A549 (cell line): ENCODE results near the gene ABCB11. TPM values are rescaled to one million over a fixed set of nuclear protein-coding genes. Genes with fewer than 3 reads are reported as not detected.

Experiments
- ATAC-seq, 2 experiments: fragments of 200-7000 bp in 1 of 2; fragments of >200 bp in 1 of 2; cut with Nextera tagmentation in 1 of 2; cut with Tn5 transposase in 1 of 2; 3 replicates each; pipeline versions ENCODE4 v1.8.0 to v1.9.1; 2018 to 2020; ENCODE audit warnings: mild to moderate bottlenecking in 1 of 2, moderate library complexity in 1 of 2
- CTCF ChIA-PET: fragments of 300-600 bp; sonication (Branson Sonifier 250); formaldehyde crosslinking; extraction: SDS; loops from one replicate; lab custom pipeline; 2021; ENCODE audit warnings: antibody characterized with exemption, inconsistent platforms; lab: Yijun Ruan, JAX
- POLR2A ChIA-PET: fragments of 350-600 bp; formaldehyde crosslinking; extraction: SDS; loops from one replicate; lab custom pipeline; 2021; ENCODE audit warnings: antibody characterized with exemption, inconsistent platforms; lab: Yijun Ruan, JAX
- DNase-seq, 2 experiments: peaks; one replicate each; pipeline versions ENCODE4 v3.0.0 to v3.0.0-alpha.2; 2011 to 2016; ENCODE audit warnings: low read depth in 1 of 2, low spot score in 1 of 2
- FAIRE-seq: peaks from 2 replicates; lab custom pipeline; 2011; peaks lifted over from hg19 to GRCh38; lab: Jason Lieb, UNC
- H3K27ac ChIP-seq, 2 experiments: fragments of >200 bp; sonication (Bioruptor Twin); formaldehyde crosslinking; 3 replicates each; pipeline ENCODE4 v1.5.1; 2016 to 2017
- H3K4me1 ChIP-seq: fragments of >200 bp; sonication (Bioruptor Twin); formaldehyde crosslinking; 3 replicates; pipeline ENCODE4 v1.6.1; 2016
- H3K4me2 ChIP-seq: fragments of >200 bp; sonication (Bioruptor Twin); formaldehyde crosslinking; 3 replicates; pipeline ENCODE4 v1.6.1; 2016
- H3K4me3 ChIP-seq: fragments of >200 bp; sonication (Bioruptor Twin); formaldehyde crosslinking; 3 replicates; pipeline ENCODE4 v1.5.1; 2016
- H3K9me3 ChIP-seq: fragments of >200 bp; sonication (Bioruptor Twin); formaldehyde crosslinking; 3 replicates; pipeline ENCODE4 v1.6.1; 2016
- CBX2 ChIP-seq: fragments of 200-600 bp; sonication (generic); IDR thresholded peaks from 2 replicates; pipeline ENCODE4 v1.6.1; 2016; ENCODE audit warnings: low read depth, mild to moderate bottlenecking, borderline replicate concordance
- CBX8 ChIP-seq: fragments of 200-600 bp; sonication (generic); IDR thresholded peaks from 2 replicates; pipeline ENCODE4 v1.6.1; 2016
- CHD4 ChIP-seq: fragments of 200-600 bp; sonication (generic); IDR thresholded peaks from 2 replicates; pipeline ENCODE4 v1.6.1; 2016; ENCODE audit warnings: antibody characterized with exemption, mild to moderate bottlenecking, borderline replicate concordance
- EP300 ChIP-seq, 2 experiments: fragments of >200 bp; sonication (Bioruptor Twin); formaldehyde crosslinking; IDR thresholded peaks; 2 replicates in 1 of 2; 3 replicates in 1 of 2; pipeline ENCODE4 v1.6.1; 2016 to 2017
- FOSL2 ChIP-seq, 2 experiments: fragments of 450-650 bp in 1 of 2; fragments of >200 bp in 1 of 2; sonication (Bioruptor Twin) in 1 of 2; formaldehyde crosslinking; IDR thresholded peaks; 2 replicates each; pipeline versions ENCODE4 v1.5.0 to v1.6.1; 2016 to 2020; ENCODE audit warnings: mild to moderate bottlenecking in 1 of 2, moderate library complexity in 1 of 2
- GATA3 ChIP-seq: IDR thresholded peaks from 2 replicates; pipeline ENCODE4 v1.6.1; 2012; ENCODE audit warnings: borderline replicate concordance
- HDAC2 ChIP-seq: fragments of 200-600 bp; sonication (generic); IDR thresholded peaks from 2 replicates; pipeline ENCODE4 v1.6.1; 2016
- JUN ChIP-seq, 2 experiments: fragments of >200 bp; sonication (Bioruptor Twin); formaldehyde crosslinking; IDR thresholded peaks; 2 replicates in 1 of 2; 3 replicates in 1 of 2; pipeline ENCODE4 v1.6.1; 2016 to 2017
- KDM1A ChIP-seq: fragments of 200-600 bp; sonication (generic); IDR thresholded peaks from 2 replicates; pipeline ENCODE4 v1.6.1; 2016; ENCODE audit warnings: low read depth, mild to moderate bottlenecking
- MAFK ChIP-seq: fragments of 450-650 bp; IDR thresholded peaks from 2 replicates; pipeline ENCODE4 v1.6.1; 2014; ENCODE audit not compliant: partially characterized antibody
- MAZ ChIP-seq: fragments of 150-350 bp; IDR thresholded peaks from 2 replicates; pipeline ENCODE4 v1.6.1; 2014; ENCODE audit warnings: antibody characterized with exemption, low read depth, low read length, borderline replicate concordance
- MYC ChIP-seq: IDR thresholded peaks from 2 replicates; pipeline ENCODE4 v1.6.1; 2012; ENCODE audit warnings: mild to moderate bottlenecking, inconsistent platforms, low read length, improper control_type of control experiment, borderline replicate concordance
- NFE2L2 ChIP-seq: fragments of 150-350 bp; conservative IDR thresholded peaks from 2 replicates; pipeline ENCODE4 v1.6.1; 2014; ENCODE audit warnings: low read length
- POLR2A ChIP-seq: IDR thresholded peaks from 2 replicates; pipeline ENCODE4 v1.6.1; 2012; ENCODE audit warnings: mild to moderate bottlenecking, low read length
- RAD21 ChIP-seq, 2 experiments: fragments of >200 bp in 1 of 2; sonication (Bioruptor Twin) in 1 of 2; formaldehyde crosslinking in 1 of 2; IDR thresholded peaks in 1 of 2; conservative IDR thresholded peaks in 1 of 2; 2 replicates in 1 of 2; 3 replicates in 1 of 2; pipeline ENCODE4 v1.6.1; 2012 to 2018; ENCODE audit warnings: inconsistent platforms in 1 of 2
- RFX5 ChIP-seq: fragments of 450-650 bp; IDR thresholded peaks from 2 replicates; pipeline ENCODE4 v1.7.1; 2014; ENCODE audit warnings: antibody characterized with exemption, mild to moderate bottlenecking, moderate library complexity
- RNF2 ChIP-seq: fragments of 200-600 bp; sonication (generic); IDR thresholded peaks from 2 replicates; pipeline ENCODE4 v1.6.1; 2016; ENCODE audit warnings: low read depth, mild to moderate bottlenecking, antibody characterized with exemption, moderate library complexity, borderline replicate concordance
- SREBF2 ChIP-seq: fragments of 450-650 bp; IDR thresholded peaks from 2 replicates; pipeline ENCODE4 v1.6.1; 2014; ENCODE audit warnings: mild to moderate bottlenecking, moderate library complexity
- ZC3H11A ChIP-seq: fragments of 450-650 bp; IDR thresholded peaks from 2 replicates; pipeline ENCODE4 v1.6.1; 2014; ENCODE audit warnings: antibody characterized with exemption, mild to moderate bottlenecking
- ZFP36 ChIP-seq: fragments of 450-650 bp; IDR thresholded peaks from 2 replicates; pipeline ENCODE4 v1.6.1; 2014; ENCODE audit warnings: borderline replicate concordance; ENCODE audit not compliant: partially characterized antibody
- ZSCAN20 ChIP-seq: fragments of 250-450 bp; sonication (Bioruptor Pico); IDR thresholded peaks from 2 replicates; pipeline ENCODE4 v1.8.0; 2022; ENCODE audit warnings: mild to moderate bottlenecking, moderate library complexity
- WGBS: methylation state at CpG from one replicate; pipeline ENCODE4 v1.1.6; 2017; ENCODE audit errors: missing lambda C conversion rate; 5-methylcytosine and 5-hydroxymethylcytosine counted together
- polyA plus RNA-seq, 4 experiments: library from polyadenylated mRNA; depleted of rRNA in 3 of 4; stranded (reverse); fragments of >200 nt; fragmentation: RNase III in 1 of 4; extraction: RNeasy Plus Mini Kit Qiagen cat#74134 plus additional on column Dnase treatment in 1 of 4; gene quantifications; 2 replicates in 3 of 4; 3 replicates in 1 of 4; pipeline ENCODE4 v1.2.3, GENCODE V29; 2011 to 2017
- TF ChIP-seq, protein P1 (sequence below): fragments of 250-450 bp; sonication (Bioruptor Pico); IDR thresholded peaks from 2 replicates; pipeline ENCODE4 v1.5.0; 2020; ENCODE audit warnings: low read depth, mild to moderate bottlenecking, moderate library complexity
- TF ChIP-seq, protein P2 (sequence below): IDR thresholded peaks from 2 replicates; pipeline ENCODE4 v1.6.1; 2012
- TF ChIP-seq, protein P3 (sequence below): fragments of >200 bp; sonication (Bioruptor Twin); formaldehyde crosslinking; IDR thresholded peaks from 3 replicates; pipeline ENCODE4 v1.6.1; 2016
- TF ChIP-seq, protein P4 (sequence below): IDR thresholded peaks from 2 replicates; pipeline ENCODE4 v1.6.1; 2012

The ABCB11 gene
- polyA plus RNA-seq, 2 of the 4 experiments (the other 2 are of a cell fraction), result not detected

DNA sequence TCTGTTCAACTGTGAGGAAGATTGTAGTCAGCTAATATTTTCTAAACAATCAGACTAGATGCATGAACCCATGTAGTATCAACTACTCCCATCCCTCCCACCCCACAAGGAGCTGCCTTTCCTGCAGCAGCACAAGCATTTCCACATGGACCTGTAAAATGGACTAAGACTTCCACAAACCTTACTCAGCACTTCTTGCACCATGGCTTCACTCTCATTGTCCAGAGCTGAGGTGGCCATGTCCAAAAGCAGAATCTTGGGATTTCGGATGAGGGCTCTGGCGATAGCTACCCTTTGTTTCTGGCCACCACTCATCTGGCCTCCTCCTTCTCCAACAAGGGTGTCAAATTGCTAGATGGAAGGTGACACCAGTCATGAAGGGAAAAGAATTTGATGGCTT, 61.3 kb downstream of the ABCB11 start:
- FAIRE-seq (no peak), ATAC-seq (no peak), DNase-seq (no peak)
- CTCF ChIA-PET, result interaction anchor here (0.9 to 3.1 kb wide), 8 partner anchors 7 to 171 kb away, joined by 3 to 11 read pairs (median 3); no protein-coding TSS in a partner anchor
- TF ChIP-seq KDM1A (no peak), POLR2A (no peak), CHD4 (no peak), FOSL2 (IDR thresholded peaks at IDR 0.05) (no peak), FOSL2 (CRISPR knock-in tag; IDR thresholded peaks at IDR 0.05) (no peak), NFE2L2 (no peak), MAZ (no peak), MAFK (no peak)
- TF ChIP-seq, protein P1, sequence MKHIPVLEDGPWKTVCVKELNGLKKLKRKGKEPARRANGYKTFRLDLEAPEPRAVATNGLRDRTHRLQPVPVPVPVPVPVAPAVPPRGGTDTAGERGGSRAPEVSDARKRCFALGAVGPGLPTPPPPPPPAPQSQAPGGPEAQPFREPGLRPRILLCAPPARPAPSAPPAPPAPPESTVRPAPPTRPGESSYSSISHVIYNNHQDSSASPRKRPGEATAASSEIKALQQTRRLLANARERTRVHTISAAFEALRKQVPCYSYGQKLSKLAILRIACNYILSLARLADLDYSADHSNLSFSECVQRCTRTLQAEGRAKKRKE, result no peak
- TF ChIP-seq, protein P2, sequence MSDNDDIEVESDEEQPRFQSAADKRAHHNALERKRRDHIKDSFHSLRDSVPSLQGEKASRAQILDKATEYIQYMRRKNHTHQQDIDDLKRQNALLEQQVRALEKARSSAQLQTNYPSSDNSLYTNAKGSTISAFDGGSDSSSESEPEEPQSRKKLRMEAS, result no peak
- TF ChIP-seq, protein P3, sequence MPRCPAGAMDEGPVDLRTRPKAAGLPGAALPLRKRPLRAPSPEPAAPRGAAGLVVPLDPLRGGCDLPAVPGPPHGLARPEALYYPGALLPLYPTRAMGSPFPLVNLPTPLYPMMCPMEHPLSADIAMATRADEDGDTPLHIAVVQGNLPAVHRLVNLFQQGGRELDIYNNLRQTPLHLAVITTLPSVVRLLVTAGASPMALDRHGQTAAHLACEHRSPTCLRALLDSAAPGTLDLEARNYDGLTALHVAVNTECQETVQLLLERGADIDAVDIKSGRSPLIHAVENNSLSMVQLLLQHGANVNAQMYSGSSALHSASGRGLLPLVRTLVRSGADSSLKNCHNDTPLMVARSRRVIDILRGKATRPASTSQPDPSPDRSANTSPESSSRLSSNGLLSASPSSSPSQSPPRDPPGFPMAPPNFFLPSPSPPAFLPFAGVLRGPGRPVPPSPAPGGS, result no peak
- TF ChIP-seq, protein P4, sequence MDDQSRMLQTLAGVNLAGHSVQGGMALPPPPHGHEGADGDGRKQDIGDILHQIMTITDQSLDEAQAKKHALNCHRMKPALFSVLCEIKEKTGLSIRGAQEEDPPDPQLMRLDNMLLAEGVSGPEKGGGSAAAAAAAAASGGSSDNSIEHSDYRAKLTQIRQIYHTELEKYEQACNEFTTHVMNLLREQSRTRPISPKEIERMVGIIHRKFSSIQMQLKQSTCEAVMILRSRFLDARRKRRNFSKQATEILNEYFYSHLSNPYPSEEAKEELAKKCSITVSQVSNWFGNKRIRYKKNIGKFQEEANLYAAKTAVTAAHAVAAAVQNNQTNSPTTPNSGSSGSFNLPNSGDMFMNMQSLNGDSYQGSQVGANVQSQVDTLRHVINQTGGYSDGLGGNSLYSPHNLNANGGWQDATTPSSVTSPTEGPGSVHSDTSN, result no peak
- WGBS, result 81% methylated on average over 2 of the region's 2 CpGs
- POLR2A ChIA-PET, result no interaction called here
- H3K9me3 ChIP-seq, result no peaks in the 10 kb centered on the region
- no peak overlapping the region for H3K4me2 ChIP-seq
- no peaks in the 10 kb centered on the region for H3K4me1 ChIP-seq
- no peak overlapping the region for H3K27ac ChIP-seq
- no peak overlapping the region for H3K4me3 ChIP-seq

DNA sequence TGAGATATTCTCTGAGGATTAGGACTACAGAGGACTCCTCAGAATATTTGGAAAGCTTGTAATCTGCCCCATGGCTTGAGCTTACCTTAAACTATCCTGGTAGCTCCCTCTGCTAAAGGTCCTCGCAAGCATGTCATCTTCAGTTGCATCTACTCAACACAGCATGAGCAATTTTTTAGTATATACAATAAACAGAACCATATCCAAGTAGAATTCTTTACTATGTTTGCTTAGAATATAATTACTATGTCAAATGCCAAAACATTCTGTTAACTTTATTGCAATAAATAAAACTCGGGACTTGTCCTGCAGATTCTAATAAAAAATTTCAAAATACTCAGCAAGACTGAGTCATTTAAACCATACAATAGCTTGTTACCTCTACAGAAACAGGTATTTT, 62.8 kb downstream of the ABCB11 start:
- no peak for FAIRE-seq
- DNase-seq, result no peak
- Histone ChIP-seq H3K4me3 (no peak overlapping the region), H3K4me1 (no peaks in the 10 kb centered on the region), H3K27ac (no peak overlapping the region), H3K9me3 (no peaks in the 10 kb centered on the region), H3K4me2 (no peak overlapping the region)
- TF ChIP-seq GATA3 (no peak), RFX5 (no peak), JUN (IDR thresholded peaks at IDR 0.05) (no peak), MYC (no peak), RNF2 (no peak), SREBF2 (no peak), HDAC2 (no peak), CBX2 (no peak), ZC3H11A (no peak), CBX8 (no peak), ZFP36 (no peak), RAD21 (conservative IDR thresholded peaks at IDR 0.05 in 1 of 2, IDR thresholded peaks at IDR 0.05 in 1 of 2) (no peak), EP300 (IDR thresholded peaks at IDR 0.05) (no peak), ZSCAN20 (CRISPR knock-in tag) (no peak)
- TF ChIP-seq, protein P4, result no peak
- ChIA-PET CTCF (interaction anchor here (0.9 to 2.0 kb wide), 3 partner anchors 142 to 255 kb away, joined by 3 to 8 read pairs (median 3); no protein-coding TSS in a partner anchor), POLR2A (interaction anchor here (0.7 kb wide), 1 partner anchor 58 kb away, joined by 3 read pairs; no protein-coding TSS in a partner anchor)
- WGBS, result 54% methylated on average over 2 of the region's 2 CpGs
- ATAC-seq, result no peak
